DND-41 (cell line): ENCODE measurements around the gene LRRC32.

Experiments used
- ATAC-seq: fragments of 200-7000 bp; cut with Tn5 transposase; 3 replicates; pipeline ENCODE4 v1.9.1; 2021; ENCODE audit warnings: low read depth; ENCODE audit not compliant: insufficient read depth
- DNase-seq: peaks from one replicate; pipeline ENCODE4 v3.0.0-alpha.2; 2020
- H2AFZ ChIP-seq: 2 replicates; pipeline ENCODE4 v1.6.0; 2012; ENCODE audit warnings: low read depth, low read length
- H3K27ac ChIP-seq: 2 replicates; pipeline ENCODE4 v1.5.1; 2012; ENCODE audit warnings: low read length, inconsistent platforms
- H3K27me3 ChIP-seq: fragments of 200-600 bp; sonication (generic); 2 replicates; pipeline ENCODE4 v1.6.0; 2012; ENCODE audit warnings: low read length, mild to moderate bottlenecking, inconsistent platforms; ENCODE audit not compliant: insufficient read depth, poor library complexity
- H3K36me3 ChIP-seq: 2 replicates; pipeline ENCODE4 v1.5.1; 2012; ENCODE audit warnings: low read length, inconsistent platforms; ENCODE audit not compliant: insufficient read depth
- H3K4me1 ChIP-seq: 2 replicates; pipeline ENCODE4 v1.5.1; 2012; ENCODE audit warnings: mild to moderate bottlenecking, low read length; ENCODE audit not compliant: insufficient read depth
- H3K4me2 ChIP-seq: 2 replicates; pipeline ENCODE4 v1.6.0; 2012; ENCODE audit warnings: mild to moderate bottlenecking, moderate library complexity, low read length, inconsistent platforms; ENCODE audit not compliant: insufficient read depth
- H3K4me3 ChIP-seq, 2 experiments: fragments of 200-600 bp in 1 of 2; shearing (Covaris generic) in 1 of 2; 2 replicates each; pipeline ENCODE4 v1.5.1; 2012 to 2016; ENCODE audit warnings: inconsistent platforms in 2 of 2, low read length in 2 of 2, mild to moderate bottlenecking in 2 of 2, low read depth in 1 of 2, moderate library complexity in 1 of 2
- H3K79me2 ChIP-seq: 2 replicates; pipeline ENCODE4 v1.6.0; 2012; ENCODE audit warnings: low read length, inconsistent platforms; ENCODE audit not compliant: insufficient read depth
- H3K9ac ChIP-seq: 2 replicates; pipeline ENCODE4 v1.6.0; 2012; ENCODE audit warnings: low read depth, mild to moderate bottlenecking, inconsistent platforms, low read length, moderate library complexity
- H3K9me3 ChIP-seq: 2 replicates; pipeline ENCODE4 v1.5.1; 2012; ENCODE audit warnings: low read length, moderate library complexity, mild to moderate bottlenecking, inconsistent platforms; ENCODE audit not compliant: insufficient read depth, severe bottlenecking
- H4K20me1 ChIP-seq: 2 replicates; pipeline ENCODE4 v1.6.0; 2012; ENCODE audit warnings: low read length; ENCODE audit not compliant: insufficient read depth
- CTCF ChIP-seq: IDR thresholded peaks from 2 replicates; pipeline ENCODE4 v1.5.1; 2012; ENCODE audit warnings: borderline replicate concordance, low read length, moderate library complexity, mild to moderate bottlenecking; ENCODE audit not compliant: poor library complexity, severe bottlenecking; ENCODE audit errors: extremely low read depth
- EZH2 ChIP-seq: IDR thresholded peaks from 3 replicates; pipeline ENCODE4 v1.6.1; 2012; ENCODE audit warnings: borderline replicate concordance, low read depth, mild to moderate bottlenecking, moderate library complexity, low read length, inconsistent platforms; ENCODE audit not compliant: severe bottlenecking

Gene LRRC32

GRCh38 chr11:76670485-76671236 lies at the start of gene LRRC32:
Gene LRRC32 (minus strand): TSS chr11:76670747. CDS start chr11:76665954, 4,793 bp downstream.
- Histone ChIP-seq H3K9me3 (no peaks in the 10 kb centered on the region), H4K20me1 (no peaks in the 10 kb centered on the region), H2AFZ (no peak within 1 kb of the TSS), H3K4me3 (no peak within 1 kb of the TSS), H3K27me3 (no peaks in the 10 kb centered on the region), H3K79me2 (no peaks in the 10 kb centered on the region), H3K27ac (no peak within 1 kb of the TSS), H3K4me2 (no peak within 1 kb of the TSS), H3K4me1 (peaks cover 13% of the 10 kb centered on the region), H3K9ac (no peak within 1 kb of the TSS), H3K36me3 (no peaks in the 10 kb centered on the region)
- TF ChIP-seq CTCF (no peak), EZH2 (no peak)
- no peak for ATAC-seq
- DNase-seq: no peak

GRCh38 chr11:76719686-76720085 lies 49.1 kb upstream of the LRRC32 start:
- Histone ChIP-seq H3K27me3 (peaks cover 2% of the 10 kb centered on the region), H3K4me2 (no peak overlapping the region), H3K79me2 (no peaks in the 10 kb centered on the region), H4K20me1 (peaks cover 11% of the 10 kb centered on the region), H2AFZ (no peak overlapping the region), H3K4me1 (peaks cover 6% of the 10 kb centered on the region), H3K36me3 (no peaks in the 10 kb centered on the region), H3K4me3 (no peak overlapping the region), H3K9ac (no peak overlapping the region), H3K9me3 (no peaks in the 10 kb centered on the region), H3K27ac (no peak overlapping the region)
- TF ChIP-seq EZH2 (no peak), CTCF (no peak)
- ATAC-seq (no peak), DNase-seq (no peak)

- Histone ChIP-seq H2AFZ (no peak overlapping the region), H3K4me1 (peaks cover 6% of the 10 kb centered on the region), H3K4me3 (no peak overlapping the region), H3K9me3 (no peaks in the 10 kb centered on the region), H3K79me2 (no peaks in the 10 kb centered on the region), H3K9ac (no peak overlapping the region), H3K27ac (no peak overlapping the region), H3K27me3 (peaks cover 4% of the 10 kb centered on the region), H4K20me1 (peaks cover 11% of the 10 kb centered on the region), H3K4me2 (no peak overlapping the region), H3K36me3 (no peaks in the 10 kb centered on the region)
- DNase-seq (no peak), ATAC-seq (no peak)
- no peak for TF ChIP-seq CTCF
- no peak for TF ChIP-seq EZH2
Observed at GRCh38 chr11:76719281-76719680, 48.7 kb upstream of the LRRC32 start.
